NOMO-1 treated with DMSO at 0.1 percent for 48 hours (cell line): ENCODE measurements around the gene RNASEH2B.

Experiments
- DNase-seq: peaks from one replicate; lab custom pipeline; 2025; ENCODE audit not compliant: unreplicated experiment; lab: John Stamatoyannopoulos, UW

Gene RNASEH2B

DNA sequence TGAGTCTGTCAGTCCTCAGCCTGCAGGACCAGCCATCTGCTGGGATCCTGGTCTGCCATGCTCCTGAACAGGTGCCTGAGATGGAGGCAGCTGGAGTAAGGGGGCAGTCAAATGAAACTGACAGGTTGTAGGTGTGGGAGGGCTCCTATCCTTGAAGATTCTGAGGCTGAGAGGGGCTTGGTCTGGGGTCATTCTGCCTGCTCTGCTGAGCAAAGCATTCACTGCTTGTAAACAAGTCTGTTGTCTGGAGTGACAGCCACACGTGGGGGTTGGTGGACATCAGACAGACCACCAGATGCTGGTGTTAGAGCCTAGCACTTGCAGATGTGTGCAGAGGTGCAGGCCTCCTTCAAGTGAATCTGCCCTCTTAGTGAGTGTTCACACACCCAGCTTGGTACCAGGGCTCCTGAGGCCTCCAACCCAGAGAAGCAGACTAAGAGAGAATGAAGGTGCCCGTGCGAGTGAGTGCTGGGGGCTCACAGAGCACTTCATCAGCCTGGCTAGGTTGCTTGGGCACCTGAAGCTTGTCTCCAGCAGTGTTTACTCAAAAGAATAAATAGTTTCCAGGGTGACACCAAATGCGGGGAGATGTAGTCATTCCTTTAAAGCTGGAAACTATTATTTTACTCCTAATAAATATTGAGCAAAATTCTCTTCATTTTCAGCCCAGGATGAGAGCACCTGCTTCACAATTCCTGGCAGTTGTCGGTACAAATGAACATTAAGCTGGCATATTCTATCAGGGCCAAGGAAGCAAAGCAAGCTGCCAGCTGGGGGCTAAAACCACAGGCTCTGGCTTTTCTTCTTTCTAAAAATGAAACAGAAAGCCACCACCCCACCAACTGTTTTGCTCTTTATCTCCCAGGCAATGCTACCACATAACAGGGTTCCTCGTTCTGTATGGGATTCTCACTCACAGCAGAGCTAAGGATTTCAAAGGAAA, 82.3 kb downstream of the RNASEH2B start:
- peak; percentile 64 for DNase-seq

- DNase-seq: no peak
Observed at GRCh38 chr13:50993371-50993770, 83.8 kb downstream of the RNASEH2B start.

- no peak for DNase-seq
Observed at GRCh38 chr13:50993934-50994333, 84.3 kb downstream of the RNASEH2B start.

DNA sequence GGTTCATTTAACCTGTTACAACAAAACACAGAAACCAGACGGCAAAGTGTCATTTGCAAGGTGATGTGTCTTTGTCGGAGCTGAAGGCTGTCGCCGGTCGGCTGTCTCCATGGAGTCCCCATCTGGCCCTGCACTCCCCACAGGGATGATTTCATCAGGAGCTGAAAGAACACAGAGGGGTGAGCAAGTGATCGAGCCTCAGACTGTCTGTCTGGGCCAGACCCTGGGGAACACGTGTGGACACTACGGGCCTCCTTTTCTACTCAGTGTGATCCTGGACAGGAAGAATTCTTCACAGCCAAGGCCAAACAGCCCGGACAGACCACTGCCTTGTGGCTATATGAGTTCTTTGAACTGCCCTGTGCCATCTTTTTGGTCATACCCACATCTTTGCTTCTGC, 85.1 kb downstream of the RNASEH2B start:
- no peak for DNase-seq

DNA sequence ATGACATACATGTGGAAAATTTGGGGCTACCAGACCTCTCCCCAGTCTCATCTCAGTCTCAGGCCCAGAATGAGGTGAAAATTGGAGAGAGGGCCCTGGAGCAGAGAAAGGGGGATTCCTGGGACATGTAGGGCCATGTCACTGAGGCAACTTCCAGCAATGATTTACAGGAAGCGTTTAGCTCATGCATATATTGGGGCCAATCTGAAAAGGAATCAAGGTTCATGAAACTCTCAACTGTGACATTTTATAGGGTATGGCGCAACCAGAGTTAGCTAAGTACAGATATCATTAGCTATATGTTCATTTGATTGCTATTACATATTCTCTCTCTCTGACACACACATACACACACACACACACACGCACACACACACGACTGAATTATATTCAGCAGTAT, 86.3 kb downstream of the RNASEH2B start:
- DNase-seq: peak; percentile 39

DNA sequence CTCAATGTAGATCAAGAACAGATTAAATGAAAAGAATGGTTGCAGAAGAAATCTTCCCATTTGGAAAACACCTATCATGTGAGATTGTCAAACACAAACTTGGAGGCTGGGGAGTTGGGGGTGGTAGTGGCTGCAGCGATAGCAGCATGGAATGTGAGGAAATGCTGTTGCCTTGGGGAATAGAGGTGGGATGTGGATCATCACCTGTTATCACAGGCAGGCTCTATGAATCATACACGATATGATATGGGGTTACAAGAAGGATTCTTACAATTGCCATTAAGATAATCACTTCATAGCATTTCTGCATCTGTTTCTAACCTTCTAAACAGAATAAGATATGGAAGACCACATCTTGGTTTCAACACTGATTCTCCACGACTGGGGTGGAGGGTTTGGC, 88.7 kb downstream of the RNASEH2B start:
- no peak for DNase-seq

GRCh38 chr13:50999641-51000040, 90.0 kb downstream of the RNASEH2B start:
- DNase-seq: no peak

DNA sequence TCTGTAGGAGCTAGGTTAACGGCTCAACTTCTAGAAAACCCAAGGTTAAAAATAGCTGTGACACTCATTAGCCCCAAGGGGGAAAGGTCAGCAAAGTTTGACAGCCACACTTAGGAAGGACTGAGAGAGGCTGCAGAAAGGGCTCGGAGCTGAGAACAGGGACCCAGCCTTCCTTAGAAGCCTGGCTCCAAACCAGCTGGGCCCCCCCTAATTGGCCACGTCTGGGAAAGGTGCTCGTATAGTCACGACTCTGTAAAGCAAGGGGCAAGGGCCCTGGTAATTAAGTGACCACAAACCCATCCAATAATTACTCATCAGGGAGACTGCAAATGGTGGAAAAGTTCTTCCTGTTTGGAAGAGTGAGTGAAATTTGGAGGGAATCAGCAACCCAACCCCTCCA, 90.5 kb downstream of the RNASEH2B start:
- DNase-seq: no peak

- DNase-seq: no peak
Observed at GRCh38 chr13:51000571-51001260, 91.1 kb downstream of the RNASEH2B start.

- DNase-seq: no peak
Observed at GRCh38 chr13:51001335-51001734, 91.7 kb downstream of the RNASEH2B start.

- no peak for DNase-seq
Observed at GRCh38 chr13:51002736-51003135, 93.1 kb downstream of the RNASEH2B start.

DNA sequence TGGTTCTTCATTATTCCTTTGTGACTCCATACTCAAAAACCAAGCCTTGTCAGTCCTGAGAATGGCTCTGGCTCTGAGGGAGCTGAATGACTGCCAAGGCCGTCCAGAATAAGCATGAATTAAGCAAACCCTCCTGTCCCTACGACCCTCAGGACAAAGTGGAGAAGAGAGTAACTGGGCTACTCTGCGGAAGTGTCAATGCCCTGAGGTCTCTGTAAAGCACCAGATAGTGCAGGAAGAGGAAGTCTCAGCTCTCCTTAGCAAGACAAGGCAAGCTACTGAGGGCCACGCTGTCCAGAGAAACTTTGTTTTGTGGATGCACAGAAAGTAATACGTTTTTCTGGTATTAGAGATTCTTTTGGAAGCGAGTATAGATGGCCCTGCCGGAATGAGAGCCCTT, 94.1 kb downstream of the RNASEH2B start:
- DNase-seq: no peak

GRCh38 chr13:51004111-51004865, 94.7 kb downstream of the RNASEH2B start:
- DNase-seq: peak; percentile 46

GRCh38 chr13:51004918-51005460, 95.4 kb downstream of the RNASEH2B start:
- DNase-seq: no peak

DNA sequence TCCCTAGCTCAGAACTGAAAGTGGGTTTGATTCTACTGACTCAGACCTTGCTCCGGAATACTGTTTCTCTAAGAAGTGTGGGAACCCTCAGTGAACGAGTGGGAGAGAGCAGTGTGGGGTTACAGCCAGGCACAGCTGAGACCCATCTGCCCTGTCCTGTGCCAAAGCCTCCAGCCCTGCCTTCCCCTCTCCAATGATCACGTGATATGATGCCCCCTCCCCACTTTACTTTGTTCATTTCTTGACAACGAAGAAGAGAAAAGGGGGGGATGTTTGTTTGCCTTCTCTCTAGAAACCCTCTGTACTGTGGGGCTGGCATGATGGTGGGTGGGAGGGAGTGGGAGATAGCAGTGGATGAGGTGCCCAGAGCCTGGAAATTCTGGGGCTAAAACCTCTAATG, 96.0 kb downstream of the RNASEH2B start:
- no peak for DNase-seq
